Neutrophil (primary cell): ENCODE results near the gene TBL3.

Experiments used
- H3K27ac ChIP-seq: fragments of 200-600 bp; sonication (generic); 2 replicates; pipeline ENCODE4 v1.5.1; 2016; ENCODE audit warnings: mild to moderate bottlenecking, moderate library complexity
- H3K27me3 ChIP-seq: fragments of 200-600 bp; sonication (generic); 2 replicates; pipeline ENCODE4 v1.6.0; 2016; ENCODE audit warnings: mild to moderate bottlenecking
- H3K36me3 ChIP-seq: fragments of 200-600 bp; sonication (generic); 2 replicates; pipeline ENCODE4 v1.5.1; 2017
- H3K4me1 ChIP-seq, 2 experiments: fragments of 200-600 bp in 1 of 2; sonication (generic) in 1 of 2; 1 replicate in 1 of 2; 2 replicates in 1 of 2; pipeline versions ENCODE4 v1.5.1 to v1.6.1; 2013 to 2016; ENCODE audit warnings: low read depth in 1 of 2, low read length in 1 of 2, mild to moderate bottlenecking in 1 of 2, moderate library complexity in 1 of 2; ENCODE audit not compliant: control insufficient read depth in 1 of 2, insufficient read depth in 1 of 2
- H3K4me3 ChIP-seq, 2 experiments: fragments of 200-600 bp in 1 of 2; sonication (generic) in 1 of 2; 1 replicate in 1 of 2; 2 replicates in 1 of 2; pipeline ENCODE4 v1.5.1; 2013 to 2016; ENCODE audit warnings: low read depth in 1 of 2, low read length in 1 of 2, mild to moderate bottlenecking in 1 of 2, moderate library complexity in 1 of 2
- H3K9me3 ChIP-seq: fragments of 200-600 bp; sonication (generic); 2 replicates; pipeline ENCODE4 v1.5.1; 2016
- CTCF ChIP-seq: fragments of 200-600 bp; sonication (generic); IDR thresholded peaks from 2 replicates; pipeline ENCODE4 v1.5.1; 2016; ENCODE audit warnings: antibody characterized with exemption

Gene TBL3

GRCh38 chr16:1974157-1975070 is 2.6 kb downstream of the TBL3 start:
- H3K27me3 ChIP-seq = peaks cover 18% of the 10 kb centered on the region
- H3K4me3 ChIP-seq = no peak overlapping the region
- no peaks in the 10 kb centered on the region for H3K9me3 ChIP-seq
- H3K4me1 ChIP-seq = peaks cover 19 to 22% of the 10 kb centered on the region in 2 experiments
- H3K27ac ChIP-seq = no peak overlapping the region
- peaks cover 41% of the 10 kb centered on the region for H3K36me3 ChIP-seq
- TF ChIP-seq CTCF = no peak

- Histone ChIP-seq H3K9me3 (no peaks in the 10 kb centered on the region), H3K27me3 (peaks cover 30% of the 10 kb centered on the region), H3K4me3 (no peak overlapping the region), H3K4me1 (peaks cover 19 to 21% of the 10 kb centered on the region in 2 experiments), H3K27ac (no peak overlapping the region), H3K36me3 (peaks cover 41% of the 10 kb centered on the region)
- TF ChIP-seq CTCF = no peak
These were observed 3.8 kb downstream of the TBL3 start for GRCh38 chr16:1975432-1976215.

- H3K36me3 ChIP-seq = peaks cover 41% of the 10 kb centered on the region
- no peak for TF ChIP-seq CTCF
- no peaks in the 10 kb centered on the region for H3K9me3 ChIP-seq
- H3K4me1 ChIP-seq = peaks cover 14 to 15% of the 10 kb centered on the region in 2 experiments
- H3K27ac ChIP-seq = no peak overlapping the region
- no peak overlapping the region for H3K4me3 ChIP-seq
- H3K27me3 ChIP-seq = peaks cover 35% of the 10 kb centered on the region
These were observed 4.3 kb downstream of the TBL3 start for GRCh38 chr16:1976216-1976520.

DNA sequence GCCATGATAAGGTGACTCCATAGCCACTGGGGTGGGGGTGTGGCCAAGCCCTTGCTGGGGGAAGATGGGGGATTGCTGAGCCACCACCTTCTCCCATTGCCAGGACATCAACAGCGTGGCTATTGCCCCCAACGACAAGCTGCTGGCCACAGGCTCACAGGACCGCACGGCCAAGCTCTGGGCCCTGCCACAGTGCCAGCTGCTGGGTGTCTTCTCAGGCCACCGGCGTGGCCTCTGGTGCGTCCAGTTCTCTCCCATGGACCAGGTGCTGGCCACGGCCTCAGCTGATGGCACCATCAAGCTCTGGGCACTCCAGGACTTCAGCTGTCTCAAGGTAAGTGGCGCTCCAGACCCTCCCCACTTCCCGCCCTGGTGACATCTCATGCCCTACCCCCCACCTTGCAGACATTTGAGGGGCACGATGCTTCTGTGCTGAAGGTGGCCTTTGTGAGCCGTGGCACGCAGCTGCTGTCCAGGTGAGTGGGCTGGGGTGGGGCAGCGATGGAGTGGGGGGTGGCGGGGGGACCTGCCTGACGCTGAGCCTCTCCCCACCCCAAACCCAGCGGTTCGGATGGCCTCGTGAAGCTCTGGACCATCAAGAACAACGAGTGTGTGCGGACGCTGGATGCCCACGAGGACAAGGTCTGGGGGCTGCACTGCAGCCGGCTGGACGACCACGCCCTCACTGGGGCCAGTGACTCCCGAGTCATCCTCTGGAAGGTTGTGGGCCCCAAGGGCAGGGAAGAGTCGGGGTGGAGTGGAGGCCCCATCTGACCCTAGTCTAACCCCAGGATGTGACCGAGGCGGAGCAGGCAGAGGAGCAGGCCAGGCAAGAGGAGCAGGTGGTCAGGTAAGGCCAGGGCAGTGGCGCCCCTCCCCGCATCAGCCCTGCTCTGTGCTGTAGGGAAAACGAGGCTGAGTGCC is 5.4 kb downstream of the TBL3 start:
- Histone ChIP-seq H3K27me3 (peaks cover 46% of the 10 kb centered on the region), H3K9me3 (no peaks in the 10 kb centered on the region), H3K4me3 (no peak overlapping the region), H3K36me3 (peaks cover 41% of the 10 kb centered on the region), H3K4me1 (peaks cover 8% of the 10 kb centered on the region in 2 experiments), H3K27ac (no peak overlapping the region)
- no peak for TF ChIP-seq CTCF

GRCh38 chr16:1977875-1978268 is 6.0 kb downstream of the TBL3 start:
- H3K27me3 ChIP-seq = peaks cover 52% of the 10 kb centered on the region
- H3K36me3 ChIP-seq = peaks cover 41% of the 10 kb centered on the region
- H3K9me3 ChIP-seq = no peaks in the 10 kb centered on the region
- H3K4me3 ChIP-seq = no peak overlapping the region
- no peak overlapping the region for H3K27ac ChIP-seq
- no peak for TF ChIP-seq CTCF
- peaks cover under 1 to 2% of the 10 kb centered on the region in 2 experiments for H3K4me1 ChIP-seq
